ENCODE measurements around the gene PLXNA2. TPM values are rescaled to one million over a fixed set of nuclear protein-coding genes. Genes with fewer than 3 reads are reported as not detected.

The PLXNA2 gene
- total and polyA plus RNA-seq, 2 of the 13 experiments (the other 11 are each of a cell fraction or from before 2014, with no cell fraction given), result 1.1 to 2.1 TPM

GRCh38 chr1:208148380-208148779 is 95.8 kb downstream of the PLXNA2 start:
- H3K9ac ChIP-seq (ENCODE audit: insufficient read depth, low read depth, low read length), result no peak overlapping the region
- H2AFZ ChIP-seq (ENCODE audit: low read length), result no peak overlapping the region
- H3K27ac ChIP-seq (ENCODE audit: extremely low read length, insufficient read depth, low read length), result no peak overlapping the region
- FAIRE-seq, result no peak
- no peaks in the 10 kb centered on the region for H3K36me3 ChIP-seq (replicated peaks in 1 of 2; ENCODE audit: control insufficient read depth in 1 of 2, insufficient read depth in 2 of 2, low read length in 2 of 2)
- peaks cover 20% of the 10 kb centered on the region for H3K4me1 ChIP-seq (ENCODE audit: insufficient read depth, low read length)
- BruUV-seq (replicated peaks), result no TSS peak
- H3K27me3 ChIP-seq (ENCODE audit: control insufficient read depth in 1 of 2, insufficient read depth in 2 of 2, low read length in 2 of 2), result no peaks in the 10 kb centered on the region
- H3K9me3 ChIP-seq (ENCODE audit: low read length), result no peaks in the 10 kb centered on the region
- in situ Hi-C loops (cut with HindIII; ENCODE audit: extremely low pct_ligation_motif_present, low pct_unique_long_range_greater_than_20kb), result no loop called here
- no peaks in the 10 kb centered on the region for H3K79me2 ChIP-seq (ENCODE audit: insufficient read depth, low read length)
- CTCF ChIA-PET (ENCODE audit: low intra/inter-chr PET ratio, low total read pairs), result no interaction called here
- no peak for DNase-seq (ENCODE audit: low spot score)
- H3K4me3 ChIP-seq (replicated peaks in 1 of 3; ENCODE audit: insufficient read depth in 1 of 3, low read depth in 2 of 3, low read length in 3 of 3), result no peak overlapping the region
- intact Hi-C loops (cut with micrococcal nuclease; ENCODE audit: unreplicated experiment), result no loop called here
- H4K20me1 ChIP-seq (ENCODE audit: insufficient read depth, low read length), result no peaks in the 10 kb centered on the region
- POLR2A ChIA-PET, result no interaction called here
- no peak for ATAC-seq
- WGBS (ENCODE audit: low lambda C conversion rate), result 95% methylated on average over 4 of the region's 4 CpGs
- no peak overlapping the region for H3K4me2 ChIP-seq (ENCODE audit: low read depth, low read length)
- no peak for TF ChIP-seq PHF21A (CRISPR knock-in tag; IDR thresholded peaks at IDR 0.05)
- TF ChIP-seq ZNF512B (CRISPR knock-in tag; IDR thresholded peaks at IDR 0.05; ENCODE audit: borderline replicate concordance), result no peak
- TF ChIP-seq AHR (CRISPR knock-in tag; IDR thresholded peaks at IDR 0.05), result no peak
- no peak for TF ChIP-seq HINFP (CRISPR knock-in tag; IDR thresholded peaks at IDR 0.05; ENCODE audit: low read depth)
- TF ChIP-seq HNF4A (CRISPR knock-in tag; IDR thresholded peaks at IDR 0.05), result no peak
- no peak for TF ChIP-seq BRCA1 (CRISPR knock-in tag; IDR thresholded peaks at IDR 0.05)
- no peak for TF ChIP-seq CREB3 (CRISPR knock-in tag; IDR thresholded peaks at IDR 0.05)
- TF ChIP-seq KIAA2018 (CRISPR knock-in tag; IDR thresholded peaks at IDR 0.05; ENCODE audit: borderline replicate concordance), result no peak
- no peak for TF ChIP-seq ZNF773 (CRISPR knock-in tag; IDR thresholded peaks at IDR 0.05; ENCODE audit: borderline replicate concordance)
- no peak for TF ChIP-seq ZNF17 (CRISPR knock-in tag; IDR thresholded peaks at IDR 0.05)

Data from HepG2 (cell line).